Endothelial cell of umbilical vein (primary cell): ENCODE measurements around the gene LCMT1. TPM values are rescaled to one million over a fixed set of nuclear protein-coding genes. Genes with fewer than 3 reads are reported as not detected.

ENCODE experiments used
- BruUV-seq: library from RNA; stranded (reverse); fragments of 400-500 nt; replicated peaks from 2 replicates; lab custom pipeline; 2021; lab: Mats Ljungman, UMichigan
- CTCF ChIA-PET: fragments of 300-600, 350-600 bp; sonication (Branson Sonifier 250); formaldehyde crosslinking; loops from one replicate; lab custom pipeline; 2021; ENCODE audit warnings: antibody characterized with exemption, inconsistent platforms; lab: Charles Lee
- POLR2A ChIA-PET: fragments of 300-600, 350-600 bp; sonication (Branson Sonifier 250); formaldehyde crosslinking; loops from one replicate; lab custom pipeline; 2021; ENCODE audit warnings: antibody characterized with exemption, inconsistent platforms; lab: Charles Lee
- DNase-seq: peaks from one replicate; pipeline ENCODE4 v3.0.0-alpha.2; 2011; ENCODE audit warnings: low read depth, low spot score
- FAIRE-seq: peaks from 2 replicates; lab custom pipeline; 2011; peaks lifted over from hg19 to GRCh38; lab: Jason Lieb, UNC
- H2AFZ ChIP-seq: 2 replicates; pipeline ENCODE4 v1.6.0; 2012; ENCODE audit warnings: low read depth, low read length, control low read depth, inconsistent platforms
- H3K27ac ChIP-seq: 2 replicates; pipeline ENCODE4 v1.5.1; 2011; ENCODE audit warnings: low read depth, mild to moderate bottlenecking, control low read depth, low read length, moderate library complexity; ENCODE audit not compliant: insufficient read depth
- H3K27me3 ChIP-seq, 2 experiments: 2 replicates each; pipeline versions ENCODE4 v1.6.0 to v1.6.1; 2011; ENCODE audit warnings: low read length in 2 of 2, mixed read lengths in 1 of 2; ENCODE audit not compliant: control insufficient read depth in 2 of 2, insufficient read depth in 2 of 2
- H3K36me3 ChIP-seq, 2 experiments: 2 replicates in 1 of 2; 3 replicates in 1 of 2; pipeline ENCODE4 v1.5.1; 2011; ENCODE audit warnings: low read length in 2 of 2, mild to moderate bottlenecking in 1 of 2, moderate library complexity in 1 of 2; ENCODE audit not compliant: control insufficient read depth in 2 of 2, insufficient read depth in 2 of 2; ENCODE audit errors: extremely low read depth in 1 of 2
- H3K4me1 ChIP-seq: 3 replicates; pipeline ENCODE4 v1.5.1; 2011; ENCODE audit warnings: mild to moderate bottlenecking, low read length; ENCODE audit not compliant: control insufficient read depth, insufficient read depth; ENCODE audit errors: extremely low read depth
- H3K4me2 ChIP-seq: 2 replicates; pipeline ENCODE4 v1.6.1; 2011; ENCODE audit warnings: low read length, control low read depth, mixed read lengths; ENCODE audit not compliant: insufficient read depth
- H3K4me3 ChIP-seq, 3 experiments: fragments of 200-600 bp in 1 of 3; sonication (generic), shearing (Covaris generic) in 1 of 3; replicated peaks in 1 of 3; 2 replicates each; pipeline ENCODE4 v1.5.1; 2011 to 2016; ENCODE audit warnings: control low read depth in 3 of 3, low read length in 3 of 3, mild to moderate bottlenecking in 2 of 3, inconsistent platforms in 1 of 3, low read depth in 1 of 3, moderate library complexity in 1 of 3; ENCODE audit not compliant: insufficient read depth in 1 of 3
- H3K79me2 ChIP-seq: 2 replicates; pipeline ENCODE4 v1.6.0; 2012; ENCODE audit warnings: low read length, inconsistent platforms; ENCODE audit not compliant: control insufficient read depth, insufficient read depth
- H3K9ac ChIP-seq: replicated peaks from 2 replicates; pipeline ENCODE3; 2011; ENCODE audit warnings: low read length, control low read depth; ENCODE audit not compliant: insufficient read depth; ENCODE audit errors: extremely low read depth
- H3K9me1 ChIP-seq: replicated peaks from 3 replicates; pipeline ENCODE4 v1.6.0; 2011; ENCODE audit warnings: mild to moderate bottlenecking, low read length; ENCODE audit not compliant: control insufficient read depth, insufficient read depth; ENCODE audit errors: extremely low read depth
- H3K9me3 ChIP-seq: replicated peaks from 2 replicates; pipeline ENCODE4 v1.5.1; 2012; ENCODE audit warnings: low read length, inconsistent platforms; ENCODE audit not compliant: control insufficient read depth, insufficient read depth
- H4K20me1 ChIP-seq: replicated peaks from 2 replicates; pipeline ENCODE3; 2011; ENCODE audit warnings: mild to moderate bottlenecking, low read length; ENCODE audit not compliant: control insufficient read depth, insufficient read depth; ENCODE audit errors: extremely low read depth
- EZH2 ChIP-seq: IDR thresholded peaks from 2 replicates; pipeline ENCODE4 v1.6.1; 2012; ENCODE audit warnings: borderline replicate concordance, low read depth, mild to moderate bottlenecking, moderate library complexity, low read length, inconsistent platforms; ENCODE audit not compliant: severe bottlenecking
- FOS ChIP-seq: IDR thresholded peaks from 2 replicates; pipeline ENCODE4 v1.6.1; 2011; ENCODE audit warnings: mild to moderate bottlenecking, low read length, moderate library complexity, borderline replicate concordance; ENCODE audit not compliant: insufficient read depth
- GATA2 ChIP-seq: IDR thresholded peaks from 2 replicates; pipeline ENCODE4 v1.7.0; 2011; ENCODE audit warnings: low read depth, mild to moderate bottlenecking, moderate library complexity, mixed read lengths, low read length; ENCODE audit not compliant: insufficient read length, insufficient read depth
- JUN ChIP-seq: IDR thresholded peaks from 2 replicates; pipeline ENCODE4 v1.6.1; 2011; ENCODE audit warnings: borderline replicate concordance, low read depth; ENCODE audit not compliant: insufficient read length, insufficient read depth
- MYC ChIP-seq: IDR thresholded peaks from one replicate; pipeline ENCODE4 v1.6.1; 2011; ENCODE audit warnings: mild to moderate bottlenecking, low read depth, low read length
- POLR2A ChIP-seq: IDR thresholded peaks from 2 replicates; pipeline ENCODE4 v1.6.1; 2012; ENCODE audit warnings: low read depth, mild to moderate bottlenecking, control low read depth, low read length
- POLR2AphosphoS5 ChIP-seq: IDR thresholded peaks from 2 replicates; pipeline ENCODE4 v1.6.1; 2012; ENCODE audit warnings: low read depth, mild to moderate bottlenecking, control low read depth, low read length, moderate library complexity; ENCODE audit not compliant: insufficient read depth
- dilution Hi-C: fragments of 300-500 bp; cut with MboI; formaldehyde crosslinking; loops from one replicate; pipeline ENCODE4 v1.15.0; 2019; ENCODE audit warnings: low sequenced_read_pairs; ENCODE audit not compliant: extremely low pct_ligation_motif_present
- intact Hi-C: fragments of 100-400 bp; cut with micrococcal nuclease; formaldehyde crosslinking; loops from one replicate; pipeline ENCODE4 v1.10.0; 2022
- polyA plus RNA-seq, 4 experiments: library from polyadenylated mRNA; depleted of rRNA in 3 of 4; stranded (reverse) in 3 of 4; unstranded in 1 of 4; fragments of >200 nt; gene quantifications; 2 replicates each; pipeline versions ENCODE4 v1.2.1 to v1.2.3, GENCODE V29; 2011 to 2012; ENCODE audit warnings: missing spikeins in 1 of 4
- total RNA-seq: library from RNA; stranded (reverse); gene quantifications from 2 replicates; pipeline ENCODE4 v1.2.3, GENCODE V29; 2021
- TF ChIP-seq, protein P1 (sequence below), 2 donors: IDR thresholded peaks; 1 replicate in 1 of 2; 2 replicates in 1 of 2; pipeline ENCODE4 v1.5.1; 2011; ENCODE audit warnings: low read length in 2 of 2, mild to moderate bottlenecking in 2 of 2, moderate library complexity in 2 of 2, control low read depth in 1 of 2, inconsistent platforms in 1 of 2, low read depth in 1 of 2; ENCODE audit not compliant: insufficient read depth in 1 of 2; ENCODE audit errors: extremely low read depth in 1 of 2
- TF ChIP-seq, protein P2 (sequence below): IDR thresholded peaks from 2 replicates; pipeline ENCODE4 v1.6.1; 2011; ENCODE audit not compliant: insufficient read depth, insufficient read length

Gene LCMT1
- total and polyA plus RNA-seq, 2 donors (not counting 3 experiments of a cell fraction or from before 2014, with no cell fraction given), result 23.5 to 36.2 TPM

GRCh38 chr16:25176136-25176535, 64.6 kb downstream of the LCMT1 start:
- Histone ChIP-seq H3K27me3 (no peaks in the 10 kb centered on the region), H3K79me2 (no peaks in the 10 kb centered on the region), H3K9me1 (no peaks in the 10 kb centered on the region), H3K36me3 (peaks cover 0 to 8% of the 10 kb centered on the region in 2 experiments), H3K9me3 (no peaks in the 10 kb centered on the region), H3K4me3 (no peak overlapping the region), H3K27ac (no peak overlapping the region), H2AFZ (no peak overlapping the region), H3K4me1 (no peaks in the 10 kb centered on the region), H3K9ac (no peak overlapping the region), H3K4me2 (no peak overlapping the region), H4K20me1 (no peaks in the 10 kb centered on the region)
- DNase-seq (no peak), FAIRE-seq (no peak)
- TF ChIP-seq, protein P1, sequence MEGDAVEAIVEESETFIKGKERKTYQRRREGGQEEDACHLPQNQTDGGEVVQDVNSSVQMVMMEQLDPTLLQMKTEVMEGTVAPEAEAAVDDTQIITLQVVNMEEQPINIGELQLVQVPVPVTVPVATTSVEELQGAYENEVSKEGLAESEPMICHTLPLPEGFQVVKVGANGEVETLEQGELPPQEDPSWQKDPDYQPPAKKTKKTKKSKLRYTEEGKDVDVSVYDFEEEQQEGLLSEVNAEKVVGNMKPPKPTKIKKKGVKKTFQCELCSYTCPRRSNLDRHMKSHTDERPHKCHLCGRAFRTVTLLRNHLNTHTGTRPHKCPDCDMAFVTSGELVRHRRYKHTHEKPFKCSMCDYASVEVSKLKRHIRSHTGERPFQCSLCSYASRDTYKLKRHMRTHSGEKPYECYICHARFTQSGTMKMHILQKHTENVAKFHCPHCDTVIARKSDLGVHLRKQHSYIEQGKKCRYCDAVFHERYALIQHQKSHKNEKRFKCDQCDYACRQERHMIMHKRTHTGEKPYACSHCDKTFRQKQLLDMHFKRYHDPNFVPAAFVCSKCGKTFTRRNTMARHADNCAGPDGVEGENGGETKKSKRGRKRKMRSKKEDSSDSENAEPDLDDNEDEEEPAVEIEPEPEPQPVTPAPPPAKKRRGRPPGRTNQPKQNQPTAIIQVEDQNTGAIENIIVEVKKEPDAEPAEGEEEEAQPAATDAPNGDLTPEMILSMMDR (IDR thresholded peaks at IDR 0.05; ENCODE audit: extremely low read depth in 1 of 2, insufficient read depth in 1 of 2, low read depth in 1 of 2, low read length in 2 of 2), result no peak
- no peak for TF ChIP-seq FOS
- TF ChIP-seq JUN, result no peak
- no peak for TF ChIP-seq MYC
- TF ChIP-seq POLR2A, result no peak
- TF ChIP-seq POLR2AphosphoS5, result no peak
- no peak for TF ChIP-seq GATA2
- TF ChIP-seq EZH2, result no peak
- TF ChIP-seq, protein P2, sequence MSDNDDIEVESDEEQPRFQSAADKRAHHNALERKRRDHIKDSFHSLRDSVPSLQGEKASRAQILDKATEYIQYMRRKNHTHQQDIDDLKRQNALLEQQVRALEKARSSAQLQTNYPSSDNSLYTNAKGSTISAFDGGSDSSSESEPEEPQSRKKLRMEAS, result no peak
- intact Hi-C loops, result no loop called here
- no TSS peak for BruUV-seq
- dilution Hi-C loops, result no loop called here
- ChIA-PET POLR2A (no interaction called here), CTCF (interaction anchor here (0.7 to 2.5 kb wide), 7 partner anchors 9 to 341 kb away, joined by 3 to 10 read pairs (median 3); no protein-coding TSS in a partner anchor)
